Endothelial cell of umbilical vein (primary cell): Measurements from ENCODE around the gene NMNAT3. TPM values are rescaled to one million over a fixed set of nuclear protein-coding genes. Genes with fewer than 3 reads are reported as not detected.

ENCODE experiments used
- BruUV-seq: library from RNA; stranded (reverse); fragments of 400-500 nt; replicated peaks from 2 replicates; lab custom pipeline; 2021; lab: Mats Ljungman, UMichigan
- CTCF ChIA-PET: fragments of 300-600, 350-600 bp; sonication (Branson Sonifier 250); formaldehyde crosslinking; loops from one replicate; lab custom pipeline; 2021; ENCODE audit warnings: antibody characterized with exemption, inconsistent platforms; lab: Charles Lee
- POLR2A ChIA-PET: fragments of 300-600, 350-600 bp; sonication (Branson Sonifier 250); formaldehyde crosslinking; loops from one replicate; lab custom pipeline; 2021; ENCODE audit warnings: antibody characterized with exemption, inconsistent platforms; lab: Charles Lee
- DNase-seq: peaks from one replicate; pipeline ENCODE4 v3.0.0-alpha.2; 2011; ENCODE audit warnings: low read depth, low spot score
- FAIRE-seq: peaks from 2 replicates; lab custom pipeline; 2011; peaks lifted over from hg19 to GRCh38; lab: Jason Lieb, UNC
- H2AFZ ChIP-seq: 2 replicates; pipeline ENCODE4 v1.6.0; 2012; ENCODE audit warnings: low read depth, low read length, control low read depth, inconsistent platforms
- H3K27ac ChIP-seq: 2 replicates; pipeline ENCODE4 v1.5.1; 2011; ENCODE audit warnings: low read depth, mild to moderate bottlenecking, control low read depth, low read length, moderate library complexity; ENCODE audit not compliant: insufficient read depth
- H3K27me3 ChIP-seq, 2 experiments: 2 replicates each; pipeline versions ENCODE4 v1.6.0 to v1.6.1; 2011; ENCODE audit warnings: low read length in 2 of 2, mixed read lengths in 1 of 2; ENCODE audit not compliant: control insufficient read depth in 2 of 2, insufficient read depth in 2 of 2
- H3K36me3 ChIP-seq, 2 experiments: 2 replicates in 1 of 2; 3 replicates in 1 of 2; pipeline ENCODE4 v1.5.1; 2011; ENCODE audit warnings: low read length in 2 of 2, mild to moderate bottlenecking in 1 of 2, moderate library complexity in 1 of 2; ENCODE audit not compliant: control insufficient read depth in 2 of 2, insufficient read depth in 2 of 2; ENCODE audit errors: extremely low read depth in 1 of 2
- H3K4me1 ChIP-seq: 3 replicates; pipeline ENCODE4 v1.5.1; 2011; ENCODE audit warnings: mild to moderate bottlenecking, low read length; ENCODE audit not compliant: control insufficient read depth, insufficient read depth; ENCODE audit errors: extremely low read depth
- H3K4me2 ChIP-seq: 2 replicates; pipeline ENCODE4 v1.6.1; 2011; ENCODE audit warnings: low read length, control low read depth, mixed read lengths; ENCODE audit not compliant: insufficient read depth
- H3K4me3 ChIP-seq, 3 experiments: fragments of 200-600 bp in 1 of 3; sonication (generic), shearing (Covaris generic) in 1 of 3; replicated peaks in 1 of 3; 2 replicates each; pipeline ENCODE4 v1.5.1; 2011 to 2016; ENCODE audit warnings: control low read depth in 3 of 3, low read length in 3 of 3, mild to moderate bottlenecking in 2 of 3, inconsistent platforms in 1 of 3, low read depth in 1 of 3, moderate library complexity in 1 of 3; ENCODE audit not compliant: insufficient read depth in 1 of 3
- H3K79me2 ChIP-seq: 2 replicates; pipeline ENCODE4 v1.6.0; 2012; ENCODE audit warnings: low read length, inconsistent platforms; ENCODE audit not compliant: control insufficient read depth, insufficient read depth
- H3K9ac ChIP-seq: replicated peaks from 2 replicates; pipeline ENCODE3; 2011; ENCODE audit warnings: low read length, control low read depth; ENCODE audit not compliant: insufficient read depth; ENCODE audit errors: extremely low read depth
- H3K9me1 ChIP-seq: replicated peaks from 3 replicates; pipeline ENCODE4 v1.6.0; 2011; ENCODE audit warnings: mild to moderate bottlenecking, low read length; ENCODE audit not compliant: control insufficient read depth, insufficient read depth; ENCODE audit errors: extremely low read depth
- H3K9me3 ChIP-seq: replicated peaks from 2 replicates; pipeline ENCODE4 v1.5.1; 2012; ENCODE audit warnings: low read length, inconsistent platforms; ENCODE audit not compliant: control insufficient read depth, insufficient read depth
- H4K20me1 ChIP-seq: replicated peaks from 2 replicates; pipeline ENCODE3; 2011; ENCODE audit warnings: mild to moderate bottlenecking, low read length; ENCODE audit not compliant: control insufficient read depth, insufficient read depth; ENCODE audit errors: extremely low read depth
- CTCF ChIP-seq, 2 donors: IDR thresholded peaks; 1 replicate in 1 of 2; 2 replicates in 1 of 2; pipeline ENCODE4 v1.5.1; 2011; ENCODE audit warnings: low read length in 2 of 2, mild to moderate bottlenecking in 2 of 2, moderate library complexity in 2 of 2, control low read depth in 1 of 2, inconsistent platforms in 1 of 2, low read depth in 1 of 2; ENCODE audit not compliant: insufficient read depth in 1 of 2; ENCODE audit errors: extremely low read depth in 1 of 2
- EZH2 ChIP-seq: IDR thresholded peaks from 2 replicates; pipeline ENCODE4 v1.6.1; 2012; ENCODE audit warnings: borderline replicate concordance, low read depth, mild to moderate bottlenecking, moderate library complexity, low read length, inconsistent platforms; ENCODE audit not compliant: severe bottlenecking
- FOS ChIP-seq: IDR thresholded peaks from 2 replicates; pipeline ENCODE4 v1.6.1; 2011; ENCODE audit warnings: mild to moderate bottlenecking, low read length, moderate library complexity, borderline replicate concordance; ENCODE audit not compliant: insufficient read depth
- GATA2 ChIP-seq: IDR thresholded peaks from 2 replicates; pipeline ENCODE4 v1.7.0; 2011; ENCODE audit warnings: low read depth, mild to moderate bottlenecking, moderate library complexity, mixed read lengths, low read length; ENCODE audit not compliant: insufficient read length, insufficient read depth
- JUN ChIP-seq: IDR thresholded peaks from 2 replicates; pipeline ENCODE4 v1.6.1; 2011; ENCODE audit warnings: borderline replicate concordance, low read depth; ENCODE audit not compliant: insufficient read length, insufficient read depth
- MAX ChIP-seq: IDR thresholded peaks from 2 replicates; pipeline ENCODE4 v1.6.1; 2011; ENCODE audit not compliant: insufficient read depth, insufficient read length
- MYC ChIP-seq: IDR thresholded peaks from one replicate; pipeline ENCODE4 v1.6.1; 2011; ENCODE audit warnings: mild to moderate bottlenecking, low read depth, low read length
- POLR2A ChIP-seq: IDR thresholded peaks from 2 replicates; pipeline ENCODE4 v1.6.1; 2012; ENCODE audit warnings: low read depth, mild to moderate bottlenecking, control low read depth, low read length
- POLR2AphosphoS5 ChIP-seq: IDR thresholded peaks from 2 replicates; pipeline ENCODE4 v1.6.1; 2012; ENCODE audit warnings: low read depth, mild to moderate bottlenecking, control low read depth, low read length, moderate library complexity; ENCODE audit not compliant: insufficient read depth
- dilution Hi-C: fragments of 300-500 bp; cut with MboI; formaldehyde crosslinking; loops from one replicate; pipeline ENCODE4 v1.15.0; 2019; ENCODE audit warnings: low sequenced_read_pairs; ENCODE audit not compliant: extremely low pct_ligation_motif_present
- intact Hi-C: fragments of 100-400 bp; cut with micrococcal nuclease; formaldehyde crosslinking; loops from one replicate; pipeline ENCODE4 v1.10.0; 2022
- polyA plus RNA-seq, 4 experiments: library from polyadenylated mRNA; depleted of rRNA in 3 of 4; stranded (reverse) in 3 of 4; unstranded in 1 of 4; fragments of >200 nt; gene quantifications; 2 replicates each; pipeline versions ENCODE4 v1.2.1 to v1.2.3, GENCODE V29; 2011 to 2012; ENCODE audit warnings: missing spikeins in 1 of 4
- total RNA-seq: library from RNA; stranded (reverse); gene quantifications from 2 replicates; pipeline ENCODE4 v1.2.3, GENCODE V29; 2021

NMNAT3 gene
- total and polyA plus RNA-seq, 2 donors (not counting 3 experiments of a cell fraction or from before 2014, with no cell fraction given) = 0.59 to 0.60 TPM

- no peaks in the 10 kb centered on the region for H3K9me3 ChIP-seq
- dilution Hi-C loops = no loop called here
- TF ChIP-seq GATA2 (no peak), FOS (no peak), JUN (no peak), MYC (no peak), POLR2AphosphoS5 (no peak), CTCF (IDR thresholded peaks at IDR 0.05; ENCODE audit: extremely low read depth in 1 of 2, insufficient read depth in 1 of 2, low read depth in 1 of 2, low read length in 2 of 2) (no peak), MAX (no peak), EZH2 (no peak), POLR2A (no peak)
- FAIRE-seq = no peak
- no peak overlapping the region for H3K27ac ChIP-seq
- H3K4me1 ChIP-seq = no peaks in the 10 kb centered on the region
- CTCF ChIA-PET = no interaction called here
- BruUV-seq = no TSS peak
- H3K9ac ChIP-seq = no peak overlapping the region
- H3K4me3 ChIP-seq = no peak overlapping the region
- no peaks in the 10 kb centered on the region for H3K36me3 ChIP-seq
- H3K27me3 ChIP-seq = no peaks in the 10 kb centered on the region
- H3K4me2 ChIP-seq = no peak overlapping the region
- POLR2A ChIA-PET = no interaction called here
- no peaks in the 10 kb centered on the region for H4K20me1 ChIP-seq
- no peaks in the 10 kb centered on the region for H3K9me1 ChIP-seq
- no peak for DNase-seq
- no peak overlapping the region for H2AFZ ChIP-seq
- no peaks in the 10 kb centered on the region for H3K79me2 ChIP-seq
- intact Hi-C loops = no loop called here
These were observed 100.4 kb downstream of the NMNAT3 start for GRCh38 chr3:139577346-139577745.
